H1 (cell line): ENCODE measurements around the gene GSTO2. TPM values are rescaled to one million over a fixed set of nuclear protein-coding genes. Genes with fewer than 3 reads are reported as not detected.

Experiments
- ATF2 ChIP-seq: IDR thresholded peaks from 2 replicates; pipeline ENCODE4 v1.6.1; 2012; ENCODE audit warnings: low read length, inconsistent platforms
- YY1 ChIP-seq: IDR thresholded peaks from 2 replicates; pipeline ENCODE4 v1.6.1; 2011; ENCODE audit warnings: low read depth, mild to moderate bottlenecking, low read length
- polyA plus RNA-seq, 7 experiments: library from polyadenylated mRNA; depleted of rRNA in 3 of 7; stranded (reverse) in 5 of 7; unstranded in 2 of 7; fragments of >200 nt in 5 of 7; fragments of 200-250 nt in 2 of 7; gene quantifications; 1 replicate in 5 of 7; 2 replicates in 1 of 7; 4 replicates in 1 of 7; pipeline versions ENCODE4 v1.2.1 to v1.2.3, GENCODE V29; 2011 to 2013; ENCODE audit warnings: missing spikeins in 2 of 7, mixed read lengths in 2 of 7
- total RNA-seq: library from RNA; stranded (reverse); fragmentation: NEBNext Ultra II Directional; extraction: Animal tissue kit (Norgen Biotek cat#: 25700); gene quantifications from 2 replicates; pipeline ENCODE4 v1.2.1, GENCODE V29; 2021

GSTO2 gene
- total and polyA plus RNA-seq, 2 of the 8 experiments (the other 6 are each of a cell fraction or from before 2014, with no cell fraction given) = 13.1 to 41.7 TPM

GRCh38 chr10:104232613-104233102, 36.3 kb upstream of the GSTO2 start (continued):
- no peak for TF ChIP-seq ATF2
- no peak for TF ChIP-seq YY1
